ENCODE results near the gene DLGAP4. TPM values are rescaled to one million over a fixed set of nuclear protein-coding genes. Genes with fewer than 3 reads are reported as not detected.

DLGAP4 gene
- total and polyA plus RNA-seq, 2 of the 13 experiments (the other 11 are each of a cell fraction or from before 2014, with no cell fraction given), result 15.2 to 26.7 TPM

DNA sequence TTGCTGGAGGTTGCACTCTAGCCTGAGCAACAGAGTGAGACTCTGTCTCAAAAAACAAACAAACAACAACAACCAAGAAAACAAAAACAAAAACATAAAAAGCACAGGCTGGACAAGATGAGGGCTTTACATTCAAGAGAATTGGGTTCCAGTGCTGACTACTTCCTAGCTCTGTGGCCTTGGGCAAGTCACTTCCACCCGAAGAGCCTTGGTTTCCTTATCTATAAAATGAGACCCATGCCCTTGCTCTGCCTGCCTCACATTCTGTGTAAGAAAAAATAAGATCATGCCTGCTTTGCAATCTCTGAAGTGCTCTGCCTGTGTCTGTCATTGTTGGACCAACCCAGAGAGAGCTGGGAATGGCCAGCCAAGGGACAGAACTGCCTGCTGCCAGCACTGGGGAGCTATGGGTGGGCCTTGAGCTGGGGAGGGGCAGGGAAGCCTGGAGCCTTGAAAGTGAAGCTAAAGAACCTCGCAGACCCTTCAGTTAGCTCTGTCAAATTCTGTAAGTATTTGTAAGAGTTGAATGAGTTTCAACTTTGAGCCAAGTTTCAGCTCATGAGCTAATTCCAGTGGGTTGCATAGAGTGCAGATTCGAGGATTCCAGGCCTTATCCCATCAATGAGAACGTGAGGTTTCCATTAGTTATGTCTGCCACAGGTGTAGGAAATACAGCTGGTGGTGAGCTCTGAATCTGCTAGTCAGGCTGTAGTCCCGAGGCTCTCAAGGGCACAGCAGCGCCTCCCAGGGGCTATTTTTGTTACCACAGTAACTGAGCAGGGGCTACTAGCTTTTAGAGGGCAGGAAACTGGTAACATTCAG is 93.2 kb downstream of the DLGAP4 start (continued):
- TF ChIP-seq, protein P1, sequence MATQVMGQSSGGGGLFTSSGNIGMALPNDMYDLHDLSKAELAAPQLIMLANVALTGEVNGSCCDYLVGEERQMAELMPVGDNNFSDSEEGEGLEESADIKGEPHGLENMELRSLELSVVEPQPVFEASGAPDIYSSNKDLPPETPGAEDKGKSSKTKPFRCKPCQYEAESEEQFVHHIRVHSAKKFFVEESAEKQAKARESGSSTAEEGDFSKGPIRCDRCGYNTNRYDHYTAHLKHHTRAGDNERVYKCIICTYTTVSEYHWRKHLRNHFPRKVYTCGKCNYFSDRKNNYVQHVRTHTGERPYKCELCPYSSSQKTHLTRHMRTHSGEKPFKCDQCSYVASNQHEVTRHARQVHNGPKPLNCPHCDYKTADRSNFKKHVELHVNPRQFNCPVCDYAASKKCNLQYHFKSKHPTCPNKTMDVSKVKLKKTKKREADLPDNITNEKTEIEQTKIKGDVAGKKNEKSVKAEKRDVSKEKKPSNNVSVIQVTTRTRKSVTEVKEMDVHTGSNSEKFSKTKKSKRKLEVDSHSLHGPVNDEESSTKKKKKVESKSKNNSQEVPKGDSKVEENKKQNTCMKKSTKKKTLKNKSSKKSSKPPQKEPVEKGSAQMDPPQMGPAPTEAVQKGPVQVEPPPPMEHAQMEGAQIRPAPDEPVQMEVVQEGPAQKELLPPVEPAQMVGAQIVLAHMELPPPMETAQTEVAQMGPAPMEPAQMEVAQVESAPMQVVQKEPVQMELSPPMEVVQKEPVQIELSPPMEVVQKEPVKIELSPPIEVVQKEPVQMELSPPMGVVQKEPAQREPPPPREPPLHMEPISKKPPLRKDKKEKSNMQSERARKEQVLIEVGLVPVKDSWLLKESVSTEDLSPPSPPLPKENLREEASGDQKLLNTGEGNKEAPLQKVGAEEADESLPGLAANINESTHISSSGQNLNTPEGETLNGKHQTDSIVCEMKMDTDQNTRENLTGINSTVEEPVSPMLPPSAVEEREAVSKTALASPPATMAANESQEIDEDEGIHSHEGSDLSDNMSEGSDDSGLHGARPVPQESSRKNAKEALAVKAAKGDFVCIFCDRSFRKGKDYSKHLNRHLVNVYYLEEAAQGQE (IDR thresholded peaks at IDR 0.05; ENCODE audit: borderline replicate concordance in 1 of 2, low read depth in 1 of 2, low read length in 2 of 2), result peak in 1 of 2 experiments; percentile 71; a peak in 2 of 4 replicates
- no peak for TF ChIP-seq ZSCAN25 (CRISPR knock-in tag; IDR thresholded peaks at IDR 0.05)
- no peak for TF ChIP-seq EED (CRISPR knock-in tag; IDR thresholded peaks at IDR 0.05)
- TF ChIP-seq, protein P2, sequence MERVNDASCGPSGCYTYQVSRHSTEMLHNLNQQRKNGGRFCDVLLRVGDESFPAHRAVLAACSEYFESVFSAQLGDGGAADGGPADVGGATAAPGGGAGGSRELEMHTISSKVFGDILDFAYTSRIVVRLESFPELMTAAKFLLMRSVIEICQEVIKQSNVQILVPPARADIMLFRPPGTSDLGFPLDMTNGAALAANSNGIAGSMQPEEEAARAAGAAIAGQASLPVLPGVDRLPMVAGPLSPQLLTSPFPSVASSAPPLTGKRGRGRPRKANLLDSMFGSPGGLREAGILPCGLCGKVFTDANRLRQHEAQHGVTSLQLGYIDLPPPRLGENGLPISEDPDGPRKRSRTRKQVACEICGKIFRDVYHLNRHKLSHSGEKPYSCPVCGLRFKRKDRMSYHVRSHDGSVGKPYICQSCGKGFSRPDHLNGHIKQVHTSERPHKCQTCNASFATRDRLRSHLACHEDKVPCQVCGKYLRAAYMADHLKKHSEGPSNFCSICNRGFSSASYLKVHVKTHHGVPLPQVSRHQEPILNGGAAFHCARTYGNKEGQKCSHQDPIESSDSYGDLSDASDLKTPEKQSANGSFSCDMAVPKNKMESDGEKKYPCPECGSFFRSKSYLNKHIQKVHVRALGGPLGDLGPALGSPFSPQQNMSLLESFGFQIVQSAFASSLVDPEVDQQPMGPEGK (CRISPR knock-in tag; IDR thresholded peaks at IDR 0.05), result no peak
- TF ChIP-seq ZNF530 (CRISPR knock-in tag; IDR thresholded peaks at IDR 0.05; ENCODE audit: low read depth), result no peak
- TF ChIP-seq ZNF3 (CRISPR knock-in tag; IDR thresholded peaks at IDR 0.05), result 0 out of 2 replicates have a peak, but pooled peaks have one; percentile 65
- no peak for TF ChIP-seq EEA1 (CRISPR knock-in tag; IDR thresholded peaks at IDR 0.05; ENCODE audit: borderline replicate concordance)
- TF ChIP-seq, protein P3, sequence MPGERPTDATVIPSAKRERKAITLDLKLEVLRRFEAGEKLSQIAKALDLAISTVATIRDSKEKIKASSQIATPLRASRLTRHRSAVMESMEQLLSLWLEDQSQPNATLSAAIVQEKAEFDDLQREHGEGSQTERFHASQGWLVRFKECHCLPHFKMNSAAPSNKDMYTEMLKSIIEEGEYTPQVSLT (CRISPR knock-in tag; IDR thresholded peaks at IDR 0.05; ENCODE audit: borderline replicate concordance, low read depth), result no peak
- TF ChIP-seq FLYWCH1 (CRISPR knock-in tag; IDR thresholded peaks at IDR 0.05), result no peak
- TF ChIP-seq, protein P4, sequence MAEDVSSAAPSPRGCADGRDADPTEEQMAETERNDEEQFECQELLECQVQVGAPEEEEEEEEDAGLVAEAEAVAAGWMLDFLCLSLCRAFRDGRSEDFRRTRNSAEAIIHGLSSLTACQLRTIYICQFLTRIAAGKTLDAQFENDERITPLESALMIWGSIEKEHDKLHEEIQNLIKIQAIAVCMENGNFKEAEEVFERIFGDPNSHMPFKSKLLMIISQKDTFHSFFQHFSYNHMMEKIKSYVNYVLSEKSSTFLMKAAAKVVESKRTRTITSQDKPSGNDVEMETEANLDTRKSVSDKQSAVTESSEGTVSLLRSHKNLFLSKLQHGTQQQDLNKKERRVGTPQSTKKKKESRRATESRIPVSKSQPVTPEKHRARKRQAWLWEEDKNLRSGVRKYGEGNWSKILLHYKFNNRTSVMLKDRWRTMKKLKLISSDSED (CRISPR knock-in tag; IDR thresholded peaks at IDR 0.05), result no peak
- TF ChIP-seq ZBTB20 (CRISPR knock-in tag; IDR thresholded peaks at IDR 0.05; ENCODE audit: borderline replicate concordance, low read depth), result no peak
- 0 out of 2 replicates have a peak, but pooled peaks have one; percentile 20 for TF ChIP-seq TBX3 (IDR thresholded peaks at IDR 0.05; ENCODE audit: borderline replicate concordance)
- no peak for TF ChIP-seq AGO2 (optimal IDR thresholded peaks at IDR 0.05; ENCODE audit: low read depth, low read length)
- TF ChIP-seq, protein P5, sequence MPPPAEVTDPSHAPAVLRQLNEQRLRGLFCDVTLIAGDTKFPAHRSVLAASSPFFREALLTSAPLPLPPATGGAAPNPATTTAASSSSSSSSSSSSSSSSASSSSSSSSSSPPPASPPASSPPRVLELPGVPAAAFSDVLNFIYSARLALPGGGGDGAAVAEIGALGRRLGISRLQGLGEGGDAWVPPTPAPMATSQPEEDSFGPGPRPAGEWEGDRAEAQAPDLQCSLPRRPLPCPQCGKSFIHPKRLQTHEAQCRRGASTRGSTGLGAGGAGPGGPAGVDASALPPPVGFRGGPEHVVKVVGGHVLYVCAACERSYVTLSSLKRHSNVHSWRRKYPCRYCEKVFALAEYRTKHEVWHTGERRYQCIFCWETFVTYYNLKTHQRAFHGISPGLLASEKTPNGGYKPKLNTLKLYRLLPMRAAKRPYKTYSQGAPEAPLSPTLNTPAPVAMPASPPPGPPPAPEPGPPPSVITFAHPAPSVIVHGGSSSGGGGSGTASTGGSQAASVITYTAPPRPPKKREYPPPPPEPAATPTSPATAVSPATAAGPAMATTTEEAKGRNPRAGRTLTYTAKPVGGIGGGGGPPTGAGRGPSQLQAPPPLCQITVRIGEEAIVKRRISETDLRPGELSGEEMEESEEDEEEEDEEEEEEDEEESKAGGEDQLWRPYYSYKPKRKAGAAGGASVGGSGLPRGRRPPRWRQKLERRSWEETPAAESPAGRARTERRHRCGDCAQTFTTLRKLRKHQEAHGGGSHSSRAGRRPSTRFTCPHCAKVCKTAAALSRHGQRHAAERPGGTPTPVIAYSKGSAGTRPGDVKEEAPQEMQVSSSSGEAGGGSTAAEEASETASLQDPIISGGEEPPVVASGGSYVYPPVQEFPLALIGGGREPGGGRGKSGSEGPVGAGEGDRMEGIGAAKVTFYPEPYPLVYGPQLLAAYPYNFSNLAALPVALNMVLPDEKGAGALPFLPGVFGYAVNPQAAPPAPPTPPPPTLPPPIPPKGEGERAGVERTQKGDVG (CRISPR knock-in tag; IDR thresholded peaks at IDR 0.05; ENCODE audit: borderline replicate concordance), result no peak
- TF ChIP-seq HES4 (CRISPR knock-in tag; IDR thresholded peaks at IDR 0.05; ENCODE audit: borderline replicate concordance), result no peak

Measured in HepG2 (cell line).